OCI-LY7 (cell line): ENCODE results near the gene COPZ2. TPM values are rescaled to one million over a fixed set of nuclear protein-coding genes. Genes with fewer than 3 reads are reported as not detected.

Source experiments
- BruUV-seq: library from RNA; stranded (reverse); fragments of 400-500 nt; replicated peaks from 2 replicates; lab custom pipeline; 2021; lab: Mats Ljungman, UMichigan
- CTCF ChIA-PET: fragments of 300-600 bp; sonication (Branson Sonifier 250); formaldehyde crosslinking; loops from one replicate; lab custom pipeline; 2022; ENCODE audit warnings: antibody characterized with exemption; ENCODE audit not compliant: unreplicated experiment; lab: Charles Lee
- POLR2A ChIA-PET: fragments of 300-600 bp; sonication (Branson Sonifier 250); formaldehyde crosslinking; loops from one replicate; lab custom pipeline; 2022; ENCODE audit warnings: antibody characterized with exemption; lab: Charles Lee
- DNase-seq: peaks from one replicate; pipeline ENCODE4 v3.0.0-alpha.2; 2015; ENCODE audit warnings: low spot score
- H2AFZ ChIP-seq: fragments of 200-600 bp; sonication (generic), shearing (Covaris generic); 2 replicates; pipeline ENCODE4 v1.6.1; 2014; ENCODE audit warnings: mild to moderate bottlenecking, antibody characterized with exemption, low read length, moderate library complexity
- H3K27ac ChIP-seq: fragments of 200-600 bp; sonication (generic); 2 replicates; pipeline ENCODE4 v1.5.1; 2014; ENCODE audit warnings: mixed run types, low read depth, mild to moderate bottlenecking, moderate library complexity, low read length, inconsistent platforms; ENCODE audit not compliant: poor library complexity, severe bottlenecking
- H3K36me3 ChIP-seq: fragments of 200-600 bp; sonication (generic); 2 replicates; pipeline ENCODE4 v1.6.1; 2014; ENCODE audit warnings: mild to moderate bottlenecking, antibody characterized with exemption, low read length, moderate library complexity, mixed read lengths; ENCODE audit not compliant: insufficient read depth
- H3K4me1 ChIP-seq: fragments of 200-600 bp; sonication (generic); 2 replicates; pipeline ENCODE4 v1.5.1; 2014; ENCODE audit warnings: mild to moderate bottlenecking, low read length; ENCODE audit not compliant: insufficient read depth, poor library complexity, severe bottlenecking
- H3K4me2 ChIP-seq: fragments of 200-600 bp; sonication (generic); 2 replicates; pipeline ENCODE4 v1.6.1; 2014; ENCODE audit warnings: mild to moderate bottlenecking, low read length
- H3K4me3 ChIP-seq: fragments of 200-600 bp; sonication (generic); 2 replicates; pipeline ENCODE4 v1.5.1; 2014; ENCODE audit warnings: mild to moderate bottlenecking, low read depth, low read length; ENCODE audit not compliant: poor library complexity, severe bottlenecking
- H3K79me2 ChIP-seq: fragments of 200-600 bp; sonication (generic); 2 replicates; pipeline ENCODE4 v1.6.1; 2016; ENCODE audit warnings: low read depth, mild to moderate bottlenecking, low read length, moderate library complexity, mixed read lengths; ENCODE audit not compliant: insufficient read depth
- H3K9me2 ChIP-seq: fragments of 200-600 bp; sonication (generic); 2 replicates; pipeline ENCODE4 v1.6.1; 2016; ENCODE audit warnings: mild to moderate bottlenecking, low read length, mixed read lengths; ENCODE audit not compliant: insufficient read depth
- H3K9me3 ChIP-seq: fragments of 200-600 bp; sonication (generic); 2 replicates; pipeline ENCODE4 v1.6.1; 2014; ENCODE audit warnings: mild to moderate bottlenecking, mixed run types, low read length, mixed read lengths
- H4K20me1 ChIP-seq: fragments of 200-600 bp; sonication (generic); 2 replicates; pipeline ENCODE4 v1.6.1; 2014; ENCODE audit warnings: mild to moderate bottlenecking, antibody characterized with exemption, low read length, moderate library complexity, mixed read lengths; ENCODE audit not compliant: insufficient read depth
- EZH2phosphoT487 ChIP-seq: fragments of 200-600 bp; sonication (generic); IDR thresholded peaks from 2 replicates; pipeline ENCODE4 v1.6.1; 2018; ENCODE audit warnings: low read depth, borderline replicate concordance, mild to moderate bottlenecking, mixed run types, antibody characterized with exemption, low read length, moderate library complexity, mixed read lengths
- intact Hi-C: fragments of 100-400 bp; cut with micrococcal nuclease; formaldehyde crosslinking; loops from one replicate; pipeline ENCODE4 v1.10.0; 2022; ENCODE audit not compliant: unreplicated experiment
- total RNA-seq, 2 experiments: library from RNA; depleted of rRNA in 1 of 2; stranded (reverse); fragments of >200 nt in 1 of 2; shearing (Covaris generic) in 1 of 2; gene quantifications; 2 replicates each; pipeline ENCODE4 v1.2.3, GENCODE V29; 2014 to 2022
- TF ChIP-seq, protein P1 (sequence below): fragments of 200-600 bp; sonication (generic); conservative IDR thresholded peaks from 2 replicates; pipeline ENCODE4 v1.5.1; 2014; ENCODE audit warnings: mild to moderate bottlenecking, antibody characterized with exemption, low read length, moderate library complexity, mixed read lengths

Gene COPZ2
- total RNA-seq, 2 experiments from 2014 or later = 1.2 to 1.7 TPM

DNA sequence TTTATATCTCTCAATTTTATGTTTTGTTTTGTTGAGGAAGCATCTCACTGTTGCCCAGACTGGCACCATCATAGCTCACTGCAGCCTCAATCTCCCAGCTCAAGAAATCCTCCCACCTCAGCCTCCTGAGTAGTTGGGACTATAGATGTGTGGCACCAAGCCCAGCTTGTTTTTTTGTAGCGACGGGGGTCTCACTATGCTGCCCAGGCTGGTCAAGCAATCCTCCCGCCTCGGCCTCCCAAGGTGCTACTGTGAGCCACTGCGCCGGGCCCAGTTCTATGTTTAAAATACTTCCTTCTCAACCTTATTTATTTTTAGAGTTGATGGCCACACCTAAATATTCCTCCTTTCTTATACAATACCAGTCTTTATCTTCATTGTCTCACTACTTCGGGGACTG is 8.7 kb upstream of the COPZ2 start:
- H3K79me2 ChIP-seq = peaks cover 47% of the 10 kb centered on the region
- no TSS peak for BruUV-seq

DNA sequence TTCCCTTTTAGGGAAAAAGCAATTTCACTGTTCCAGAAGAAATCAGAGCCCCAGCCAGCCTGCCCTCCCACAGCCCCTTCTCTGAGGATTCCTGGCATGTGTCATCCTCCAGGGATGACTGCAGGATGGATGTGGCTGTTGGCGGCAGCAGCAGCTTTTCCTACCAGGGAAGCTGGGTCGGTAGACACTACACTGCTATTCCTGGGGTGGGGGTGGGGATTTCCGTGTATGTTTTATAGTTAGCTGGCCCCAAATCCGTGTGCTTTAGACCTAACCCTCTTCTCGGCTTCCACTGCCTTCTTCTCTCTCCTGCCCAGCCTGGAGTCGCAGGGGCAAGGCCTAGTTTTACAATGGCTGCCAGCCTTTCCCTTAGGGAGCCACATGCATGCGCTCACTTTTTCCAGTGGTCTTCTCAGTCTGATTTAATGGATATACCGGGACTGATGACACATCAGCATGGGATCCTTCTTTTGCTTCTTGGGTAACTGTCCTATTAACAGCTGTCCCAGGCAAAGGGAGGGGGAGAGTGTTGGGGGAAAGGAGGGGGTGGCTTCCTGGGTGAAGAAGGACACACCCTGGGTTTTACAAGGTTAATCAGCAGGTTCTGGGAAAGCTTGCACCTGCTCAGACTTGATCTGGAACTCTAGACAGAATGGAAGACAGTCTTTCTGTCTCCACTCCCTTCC is 7.9 kb upstream of the COPZ2 start:
- Histone ChIP-seq H4K20me1 (no peaks in the 10 kb centered on the region; the same call in 1 of the 2 replicates), H3K27ac (no peak overlapping the region), H3K9me3 (no peaks in the 10 kb centered on the region), H3K79me2 (peaks cover 39% of the 10 kb centered on the region), H2AFZ (no peak overlapping the region), H3K4me1 (peaks cover 36% of the 10 kb centered on the region), H3K36me3 (peaks cover 1% of the 10 kb centered on the region; the same call in 1 of the 2 replicates), H3K4me3 (no peak overlapping the region), H3K9me2 (no peaks in the 10 kb centered on the region), H3K4me2 (peak overlapping the region; percentile 89; the same call in 1 of the 2 replicates)
- POLR2A ChIA-PET = interaction anchor here (3.6 kb wide), 1 partner anchor 11 kb away, joined by 29 read pairs; no protein-coding TSS in a partner anchor
- BruUV-seq = no TSS peak
- TF ChIP-seq EZH2phosphoT487 = no peak
- TF ChIP-seq, protein P1, sequence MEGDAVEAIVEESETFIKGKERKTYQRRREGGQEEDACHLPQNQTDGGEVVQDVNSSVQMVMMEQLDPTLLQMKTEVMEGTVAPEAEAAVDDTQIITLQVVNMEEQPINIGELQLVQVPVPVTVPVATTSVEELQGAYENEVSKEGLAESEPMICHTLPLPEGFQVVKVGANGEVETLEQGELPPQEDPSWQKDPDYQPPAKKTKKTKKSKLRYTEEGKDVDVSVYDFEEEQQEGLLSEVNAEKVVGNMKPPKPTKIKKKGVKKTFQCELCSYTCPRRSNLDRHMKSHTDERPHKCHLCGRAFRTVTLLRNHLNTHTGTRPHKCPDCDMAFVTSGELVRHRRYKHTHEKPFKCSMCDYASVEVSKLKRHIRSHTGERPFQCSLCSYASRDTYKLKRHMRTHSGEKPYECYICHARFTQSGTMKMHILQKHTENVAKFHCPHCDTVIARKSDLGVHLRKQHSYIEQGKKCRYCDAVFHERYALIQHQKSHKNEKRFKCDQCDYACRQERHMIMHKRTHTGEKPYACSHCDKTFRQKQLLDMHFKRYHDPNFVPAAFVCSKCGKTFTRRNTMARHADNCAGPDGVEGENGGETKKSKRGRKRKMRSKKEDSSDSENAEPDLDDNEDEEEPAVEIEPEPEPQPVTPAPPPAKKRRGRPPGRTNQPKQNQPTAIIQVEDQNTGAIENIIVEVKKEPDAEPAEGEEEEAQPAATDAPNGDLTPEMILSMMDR = no peak
- no peak for DNase-seq
- intact Hi-C loops = no loop called here
- CTCF ChIA-PET = interaction anchor here (0.8 to 1.8 kb wide), 2 partner anchors 9 to 11 kb away, joined by 4 to 6 read pairs; no protein-coding TSS in a partner anchor

More for the DNA sequence above, 8.7 kb upstream of the COPZ2 start:
- peak overlapping the region; percentile 78 for H3K4me3 ChIP-seq
- TF ChIP-seq EZH2phosphoT487 = no peak
- TF ChIP-seq, protein P1 = no peak
- H4K20me1 ChIP-seq = no peaks in the 10 kb centered on the region; the same call in 1 of the 2 replicates
- no peaks in the 10 kb centered on the region for H3K9me3 ChIP-seq
- intact Hi-C loops = no loop called here
- H3K27ac ChIP-seq = no peak overlapping the region
- ChIA-PET CTCF (interaction anchor here (0.8 to 1.8 kb wide), 2 partner anchors 10 kb away, joined by 4 to 6 read pairs; no protein-coding TSS in a partner anchor), POLR2A (interaction anchor here (3.6 kb wide), 1 partner anchor 10 kb away, joined by 29 read pairs; no protein-coding TSS in a partner anchor)
- H3K36me3 ChIP-seq = peaks cover 10% of the 10 kb centered on the region
- DNase-seq = no peak
- H3K9me2 ChIP-seq = no peaks in the 10 kb centered on the region
- H2AFZ ChIP-seq = no peak overlapping the region
- H3K4me2 ChIP-seq = peak overlapping the region; percentile 89
- H3K4me1 ChIP-seq = peaks cover 44% of the 10 kb centered on the region

DNA sequence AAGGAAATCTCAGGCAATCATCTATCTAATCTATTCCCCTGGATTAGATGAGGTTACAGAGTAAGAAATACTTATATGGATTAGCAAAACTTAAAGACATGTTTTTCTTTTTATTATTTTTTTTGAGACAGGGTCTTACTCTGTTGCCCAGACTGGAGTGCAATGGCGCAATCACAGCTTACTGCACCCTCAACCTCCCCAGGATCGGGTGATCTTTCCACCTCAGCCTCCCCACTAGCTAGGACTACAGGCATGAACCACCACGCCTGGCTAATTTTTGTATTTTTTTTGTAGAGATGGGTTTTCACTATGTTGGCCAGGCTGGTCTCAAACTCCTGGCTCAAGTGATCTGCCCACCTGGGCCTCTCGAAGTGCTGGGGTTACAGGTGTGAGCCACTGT is 7.3 kb upstream of the COPZ2 start:
- BruUV-seq = no TSS peak
- Histone ChIP-seq H3K4me2 (no peak overlapping the region), H3K36me3 (no peaks in the 10 kb centered on the region), H4K20me1 (no peaks in the 10 kb centered on the region; the same call in 1 of the 2 replicates), H3K79me2 (peaks cover 32% of the 10 kb centered on the region), H2AFZ (no peak overlapping the region), H3K9me2 (no peaks in the 10 kb centered on the region), H3K9me3 (no peaks in the 10 kb centered on the region), H3K4me3 (no peak overlapping the region), H3K4me1 (peaks cover 30% of the 10 kb centered on the region), H3K27ac (no peak overlapping the region)
- ChIA-PET POLR2A (interaction anchor here (0.6 kb wide), 1 partner anchor 74 kb away, joined by 4 read pairs; the partner anchor contains the start of gene CDK5RAP3), CTCF (no interaction called here)
- intact Hi-C loops = no loop called here
- TF ChIP-seq, protein P1 = no peak
- no peak for DNase-seq
